ENCODE results near the gene HSPA1B. TPM values are rescaled to one million over a fixed set of nuclear protein-coding genes. Genes with fewer than 3 reads are reported as not detected.
"Not testable (repeated sequence)": the region's sequence is repeated elsewhere in the genome, so short reads cannot be mapped to it uniquely, and the experiment has no call there.

Gene HSPA1B
- total RNA-seq, 4 donors from 2014 or later: 134 to 186 (median 168) TPM

GRCh38 chr6:31799781-31800180, 27.8 kb upstream of the HSPA1B start:
- H3K27me3 ChIP-seq: no peaks in the 10 kb centered on the region
- TF ChIP-seq POLR2A (IDR thresholded peaks at IDR 0.05) (no peak), CTCF (IDR thresholded peaks at IDR 0.05) (no peak), EP300 (IDR thresholded peaks at IDR 0.05) (no peak)
- WGBS, 2 donors: 77 to 81% methylated on average over 12 of the region's 12 CpGs

GRCh38 chr6:31801031-31801927, 26.3 kb upstream of the HSPA1B start:
- WGBS, 2 donors: 90 to 93% methylated on average over 8 of the region's 8 CpGs
- not testable (repeated sequence) for H3K27ac ChIP-seq; H3K27me3 ChIP-seq; H3K9me3 ChIP-seq; DNase-seq (ENCODE audit: low spot score in 2 of 2); H3K4me3 ChIP-seq
- H3K36me3 ChIP-seq: peaks cover 0 to 38% (median 0%) of the 10 kb centered on the region in 3 donors
- H3K4me1 ChIP-seq: peaks cover 0 to 18% (median 5%) of the 10 kb centered on the region in 4 donors

More at GRCh38 chr6:31799781-31800180, 27.8 kb upstream of the HSPA1B start:
- Histone ChIP-seq H3K27ac (no peak overlapping the region), H3K4me3 (no peak overlapping the region), H3K9me3 (no peaks in the 10 kb centered on the region), H3K36me3 (peaks cover 0 to 38% (median 0%) of the 10 kb centered on the region in 3 donors), H3K4me1 (peaks cover 0 to 10% (median 6%) of the 10 kb centered on the region in 4 donors)
- no peak for DNase-seq (ENCODE audit: low spot score in 2 of 2)

GRCh38 chr6:31805939-31806469, 21.5 kb upstream of the HSPA1B start:
- no peak for TF ChIP-seq POLR2A (IDR thresholded peaks at IDR 0.05)
- TF ChIP-seq CTCF (IDR thresholded peaks at IDR 0.05): no peak
- no peak for TF ChIP-seq EP300 (IDR thresholded peaks at IDR 0.05)
- Histone ChIP-seq H3K27ac (peak overlapping the region; percentile 92 to 98 (median 96)), H3K36me3 (peaks cover 0 to 40% (median 0%) of the 10 kb centered on the region in 3 donors), H3K4me3 (peak overlapping the region; percentile 64 to 75 (median 67)), H3K4me1 (peaks cover 0 to 26% (median 8%) of the 10 kb centered on the region in 4 donors), H3K27me3 (no peaks in the 10 kb centered on the region), H3K9me3 (no peaks in the 10 kb centered on the region)
- no peak for DNase-seq (ENCODE audit: low spot score in 2 of 2)
- 13% methylated on average over 7 of the region's 7 CpGs for WGBS, 2 donors

GRCh38 chr6:31806470-31807272, 20.9 kb upstream of the HSPA1B start, which contains the start of gene LSM2:
Gene LSM2 (minus strand): TSS chr6:31806966. CDS start chr6:31806757, 209 bp downstream.
- Histone ChIP-seq H3K27me3 (no peaks in the 10 kb centered on the region), H3K9me3 (no peaks in the 10 kb centered on the region), H3K36me3 (peaks cover 0 to 41% (median 0%) of the 10 kb centered on the region in 3 donors), H3K27ac (peak within 1 kb of the TSS; percentile 92 to 98 (median 96)), H3K4me3 (peak within 1 kb of the TSS; percentile 64 to 75 (median 67)), H3K4me1 (peaks cover 0 to 26% (median 8%) of the 10 kb centered on the region in 4 donors)
- TF ChIP-seq POLR2A (IDR thresholded peaks at IDR 0.05): peak; percentile 74 to 97
- peak; percentile 97 for TF ChIP-seq EP300 (IDR thresholded peaks at IDR 0.05)
- TF ChIP-seq CTCF (IDR thresholded peaks at IDR 0.05): peak in 3 of 5 experiments; percentile 23 to 72 (median 55)
- WGBS, 2 donors: 1% methylated on average over 42 of the region's 51 CpGs
- peak; percentile 94 to 96 for DNase-seq (ENCODE audit: low spot score in 2 of 2)

- not testable (repeated sequence) for H3K27me3 ChIP-seq; DNase-seq (ENCODE audit: low spot score in 2 of 2); H3K27ac ChIP-seq; H3K9me3 ChIP-seq; H3K4me3 ChIP-seq
- Histone ChIP-seq H3K4me1 (peaks cover 0 to 34% (median 12%) of the 10 kb centered on the region in 4 donors), H3K36me3 (peaks cover 0 to 24% (median 0%) of the 10 kb centered on the region in 3 donors)
- WGBS, 2 donors: 88 to 92% methylated on average over 10 of the region's 10 CpGs
Observed at GRCh38 chr6:31808599-31808998, 18.9 kb upstream of the HSPA1B start.

All from tibial nerve (tissue), 4 donors.